ENCODE results near the gene GALNT17.

DNA sequence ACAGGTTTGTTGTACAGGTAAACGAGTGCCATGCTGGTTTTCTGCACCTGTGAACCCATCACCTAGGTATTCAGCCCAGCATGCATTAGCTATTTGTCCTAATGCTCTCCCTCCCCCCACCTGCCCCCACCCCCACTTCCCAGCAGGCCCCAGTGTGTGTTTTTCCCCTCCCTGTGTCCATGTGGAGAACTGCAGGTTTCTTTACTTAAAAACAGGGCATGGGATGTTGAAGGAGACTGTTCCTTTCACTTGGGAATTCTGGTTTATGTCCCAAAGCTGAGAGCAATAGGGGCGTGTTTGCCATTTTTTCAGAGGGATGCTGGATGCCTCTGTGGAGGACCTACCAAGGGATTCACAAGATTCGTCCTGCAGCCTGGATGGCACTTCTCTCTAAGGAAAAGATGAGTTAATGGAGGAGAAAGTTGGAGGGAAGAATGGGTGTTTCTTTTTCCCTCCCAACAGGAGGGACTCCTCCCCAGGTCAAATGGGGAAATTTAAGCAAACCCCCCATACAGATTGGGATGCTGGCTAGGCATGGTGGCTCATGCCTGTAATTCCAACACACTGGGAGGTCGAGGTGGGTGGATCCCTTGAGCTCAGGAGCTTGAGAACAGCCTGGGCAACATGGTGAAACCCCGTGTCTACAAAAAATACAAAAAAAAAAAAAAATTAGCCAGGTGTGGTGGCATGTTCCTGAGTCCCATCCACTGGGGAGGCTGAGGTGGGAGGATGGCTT lies 136.0 kb downstream of the GALNT17 start:
- TF ChIP-seq POLR2A (IDR thresholded peaks at IDR 0.05; ENCODE audit: low read length) (no peak), GATA1 (IDR thresholded peaks at IDR 0.05; ENCODE audit: low read depth, low read length) (no peak)

All from erythroblast (primary cell).